SK-N-SH (cell line): Measurements from ENCODE around the gene LMF1. TPM values are rescaled to one million over a fixed set of nuclear protein-coding genes. Genes with fewer than 3 reads are reported as not detected.

ENCODE experiments used
- CTCF ChIA-PET: fragments of 300-600, 350-600 bp; formaldehyde crosslinking; extraction: SDS; loops from one replicate; lab custom pipeline; 2021; lab: Yijun Ruan, JAX
- POLR2A ChIA-PET: fragments of 350-600 bp; sonication (Branson Sonifier 250); formaldehyde crosslinking; extraction: SDS; loops from one replicate; lab custom pipeline; 2020; ENCODE audit warnings: antibody characterized with exemption, inconsistent platforms; lab: Yijun Ruan, JAX
- DNase-seq: peaks from one replicate; pipeline ENCODE4 v3.0.0; 2012
- H2AFZ ChIP-seq: fragments of 200-600 bp; sonication (generic); 2 replicates; pipeline ENCODE4 v1.8.1; 2016; ENCODE audit warnings: antibody characterized with exemption, mild to moderate bottlenecking, low read depth
- H3F3A ChIP-seq: fragments of 200-600 bp; sonication (generic); replicated peaks from 2 replicates; pipeline ENCODE3; 2016; ENCODE audit warnings: antibody characterized with exemption, mild to moderate bottlenecking; ENCODE audit not compliant: insufficient read depth
- H3K27ac ChIP-seq, 2 experiments: fragments of 200-500 bp in 1 of 2; fragments of 200-600 bp in 1 of 2; sonication (Bioruptor generic) in 1 of 2; sonication (generic), shearing (Covaris generic) in 1 of 2; 2 replicates each; pipeline versions ENCODE4 v1.5.1 to v1.6.1; 2014 to 2016; ENCODE audit warnings: low read depth in 2 of 2, inconsistent platforms in 1 of 2, low read length in 1 of 2, mild to moderate bottlenecking in 1 of 2, mixed read lengths in 1 of 2
- H3K27me3 ChIP-seq: fragments of 200-600 bp; sonication (generic), shearing (Covaris generic); 2 replicates; pipeline ENCODE4 v1.6.1; 2016; ENCODE audit warnings: mixed run types; ENCODE audit not compliant: insufficient read depth
- H3K36me3 ChIP-seq, 2 experiments: fragments of 200-500 bp in 1 of 2; fragments of 200-600 bp in 1 of 2; sonication (Bioruptor generic) in 1 of 2; sonication (generic) in 1 of 2; replicated peaks in 1 of 2; 2 replicates each; pipeline versions ENCODE3 to v1.5.1; 2014 to 2016; ENCODE audit warnings: low read length in 1 of 2, mild to moderate bottlenecking in 1 of 2; ENCODE audit not compliant: insufficient read depth in 2 of 2, control insufficient read depth in 1 of 2
- H3K4me1 ChIP-seq, 2 experiments: fragments of 200-500 bp in 1 of 2; fragments of 200-600 bp in 1 of 2; sonication (Bioruptor generic) in 1 of 2; sonication (generic), shearing (Covaris generic) in 1 of 2; 2 replicates each; pipeline versions ENCODE4 v1.5.1 to v1.6.1; 2014 to 2016; ENCODE audit warnings: low read depth in 1 of 2, low read length in 1 of 2, mixed run types in 1 of 2; ENCODE audit not compliant: insufficient read depth in 2 of 2, control insufficient read depth in 1 of 2
- H3K4me2 ChIP-seq: fragments of 200-600 bp; sonication (generic), shearing (Covaris generic); 2 replicates; pipeline ENCODE4 v1.6.1; 2017; ENCODE audit warnings: mixed run types
- H3K4me3 ChIP-seq, 2 experiments: fragments of 200-500 bp in 1 of 2; fragments of 200-600 bp in 1 of 2; sonication (Bioruptor generic) in 1 of 2; sonication (generic), shearing (Covaris generic) in 1 of 2; 2 replicates each; pipeline versions ENCODE4 v1.5.1 to v1.8.1; 2014 to 2016; ENCODE audit warnings: low read depth in 2 of 2, inconsistent platforms in 1 of 2, low read length in 1 of 2, mild to moderate bottlenecking in 1 of 2, mixed read lengths in 1 of 2, moderate library complexity in 1 of 2
- H3K79me2 ChIP-seq: fragments of 200-600 bp; sonication (generic); 2 replicates; pipeline ENCODE4 v1.8.1; 2017; ENCODE audit warnings: mild to moderate bottlenecking; ENCODE audit not compliant: insufficient read depth
- H3K9ac ChIP-seq: fragments of 200-600 bp; sonication (generic); 2 replicates; pipeline ENCODE4 v1.6.1; 2017; ENCODE audit warnings: mixed run types
- H3K9me2 ChIP-seq: fragments of 200-600 bp; sonication (generic); 2 replicates; pipeline ENCODE4 v1.6.1; 2017; ENCODE audit warnings: mixed run types
- H3K9me3 ChIP-seq: fragments of 200-600 bp; sonication (generic); 2 replicates; pipeline ENCODE4 v1.6.1; 2017; ENCODE audit warnings: mixed run types, mild to moderate bottlenecking, moderate library complexity
- H4K20me1 ChIP-seq: fragments of 200-600 bp; sonication (generic); 2 replicates; pipeline ENCODE4 v1.6.1; 2017; ENCODE audit warnings: mild to moderate bottlenecking, mixed run types; ENCODE audit not compliant: insufficient read depth
- CHD2 ChIP-seq: fragments of 150-350 bp; IDR thresholded peaks from 2 replicates; pipeline ENCODE4 v1.6.1; 2018; ENCODE audit warnings: low read length; ENCODE audit not compliant: partially characterized antibody
- ELF1 ChIP-seq: IDR thresholded peaks from 2 replicates; pipeline ENCODE4 v1.4.0; 2012
- EZH2phosphoT487 ChIP-seq: fragments of 200-600 bp; sonication (generic); IDR thresholded peaks from 2 replicates; pipeline ENCODE4 v1.6.1; 2017; ENCODE audit warnings: low read depth, mixed run types, mild to moderate bottlenecking, antibody characterized with exemption, moderate library complexity, borderline replicate concordance
- GABPA ChIP-seq: IDR thresholded peaks from 2 replicates; pipeline ENCODE4 v1.4.0; 2012; ENCODE audit warnings: low read depth, mild to moderate bottlenecking
- GATA2 ChIP-seq: sonication (generic); formaldehyde crosslinking; IDR thresholded peaks from 2 replicates; pipeline ENCODE4 v1.5.0; 2020; ENCODE audit warnings: mild to moderate bottlenecking, missing genetic modification reagents
- JUND ChIP-seq: IDR thresholded peaks from 2 replicates; pipeline ENCODE4 v1.4.0; 2012
- MXI1 ChIP-seq: IDR thresholded peaks from 2 replicates; pipeline ENCODE4 v1.6.1; 2012; ENCODE audit warnings: mild to moderate bottlenecking, low read depth, low read length, improper control_type of control experiment
- NFIC ChIP-seq: IDR thresholded peaks from 2 replicates; pipeline ENCODE4 v1.4.0; 2012; ENCODE audit warnings: borderline replicate concordance
- POLR2AphosphoS5 ChIP-seq: IDR thresholded peaks from 2 replicates; pipeline ENCODE4 v1.6.1; 2012; ENCODE audit warnings: low read depth, low read length
- RFX5 ChIP-seq: IDR thresholded peaks from 2 replicates; pipeline ENCODE4 v1.6.1; 2012; ENCODE audit warnings: mild to moderate bottlenecking, improper control_type of control experiment, low read length
- RXRA ChIP-seq: IDR thresholded peaks from 2 replicates; pipeline ENCODE4 v1.4.0; 2012; ENCODE audit warnings: low read depth, mild to moderate bottlenecking, borderline replicate concordance
- SIN3A ChIP-seq: IDR thresholded peaks from 2 replicates; pipeline ENCODE4 v1.6.1; 2012; ENCODE audit warnings: low read depth, mild to moderate bottlenecking, low read length, moderate library complexity, borderline replicate concordance
- TAF1 ChIP-seq: IDR thresholded peaks from 2 replicates; pipeline ENCODE4 v1.6.1; 2012; ENCODE audit warnings: low read depth, mild to moderate bottlenecking, low read length, moderate library complexity, borderline replicate concordance
- TEAD4 ChIP-seq: IDR thresholded peaks from 2 replicates; pipeline ENCODE4 v1.4.0; 2012; ENCODE audit warnings: mild to moderate bottlenecking, borderline replicate concordance; ENCODE audit not compliant: insufficient read depth
- WGBS: methylation state at CpG from one replicate; pipeline ENCODE4 v1.1.6; 2017; ENCODE audit warnings: low lambda C conversion rate; 5-methylcytosine and 5-hydroxymethylcytosine counted together
- polyA plus RNA-seq, 3 experiments: library from polyadenylated mRNA; depleted of rRNA; stranded (reverse); fragments of >200 nt; gene quantifications; 2 replicates each; pipeline ENCODE4 v1.2.3, GENCODE V29; 2012
- TF ChIP-seq, protein P1 (sequence below): IDR thresholded peaks from 2 replicates; pipeline ENCODE4; 2012
- TF ChIP-seq, protein P2 (sequence below): fragments of 150-350 bp; IDR thresholded peaks from 2 replicates; pipeline ENCODE4 v1.6.1; 2016; ENCODE audit warnings: mild to moderate bottlenecking, low read depth, low read length
- TF ChIP-seq, protein P3 (sequence below): IDR thresholded peaks from 2 replicates; pipeline ENCODE4 v1.4.0; 2012; ENCODE audit warnings: low read depth
- TF ChIP-seq, protein P4 (sequence below): fragments of 150-350 bp; IDR thresholded peaks from 2 replicates; pipeline ENCODE4 v1.6.1; 2017; ENCODE audit warnings: antibody characterized with exemption, low read length, low read depth, borderline replicate concordance
- TF ChIP-seq, protein P5 (sequence below): IDR thresholded peaks from 2 replicates; pipeline ENCODE4 v1.4.0; 2012; ENCODE audit warnings: low read depth, borderline replicate concordance

The LMF1 gene
- polyA plus RNA-seq, 1 of the 3 experiments (the other 2 are of a cell fraction): 5.7 TPM

DNA sequence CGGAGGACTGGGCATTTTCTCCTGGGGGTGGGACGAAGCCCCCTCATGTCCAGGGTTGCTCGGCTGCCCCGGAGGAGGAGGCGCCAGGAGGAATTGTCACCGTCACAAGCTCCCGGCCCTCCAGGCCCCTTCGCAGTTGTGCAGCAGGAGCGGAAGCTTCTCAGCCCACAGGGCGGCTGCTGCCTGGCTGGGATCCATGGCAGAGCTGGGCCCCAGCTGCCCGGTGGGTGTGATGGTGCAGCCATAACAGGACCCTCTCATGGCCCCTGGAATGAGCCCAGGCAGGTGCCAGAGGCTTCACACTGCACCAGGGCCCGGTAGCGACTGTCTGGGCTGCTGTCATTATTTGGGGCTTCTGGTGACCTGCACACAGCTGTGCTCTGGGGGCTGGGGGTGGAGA, 115.3 kb downstream of the LMF1 start:
- Histone ChIP-seq H3K4me3 (no peak overlapping the region), H3K9me2 (no peaks in the 10 kb centered on the region), H3K27me3 (peaks cover 10% of the 10 kb centered on the region; the same call in 1 of the 2 replicates), H3K27ac (no peak overlapping the region), H3K4me2 (no peak overlapping the region), H3K9ac (no peak overlapping the region), H3K4me1 (no peaks in the 10 kb centered on the region), H3K79me2 (no peaks in the 10 kb centered on the region), H3K9me3 (no peaks in the 10 kb centered on the region), H3F3A (no peaks in the 10 kb centered on the region), H2AFZ (no peak overlapping the region), H3K36me3 (no peaks in the 10 kb centered on the region), H4K20me1 (no peaks in the 10 kb centered on the region)
- no peak for DNase-seq
- 35% methylated on average over 4 of the region's 13 CpGs for WGBS
- POLR2A ChIA-PET: no interaction called here
- TF ChIP-seq EZH2phosphoT487 (no peak), GABPA (no peak), TAF1 (no peak), RFX5 (no peak), RXRA (no peak), MXI1 (no peak), JUND (no peak), GATA2 (CRISPR knock-in tag) (no peak)
- TF ChIP-seq, protein P1, sequence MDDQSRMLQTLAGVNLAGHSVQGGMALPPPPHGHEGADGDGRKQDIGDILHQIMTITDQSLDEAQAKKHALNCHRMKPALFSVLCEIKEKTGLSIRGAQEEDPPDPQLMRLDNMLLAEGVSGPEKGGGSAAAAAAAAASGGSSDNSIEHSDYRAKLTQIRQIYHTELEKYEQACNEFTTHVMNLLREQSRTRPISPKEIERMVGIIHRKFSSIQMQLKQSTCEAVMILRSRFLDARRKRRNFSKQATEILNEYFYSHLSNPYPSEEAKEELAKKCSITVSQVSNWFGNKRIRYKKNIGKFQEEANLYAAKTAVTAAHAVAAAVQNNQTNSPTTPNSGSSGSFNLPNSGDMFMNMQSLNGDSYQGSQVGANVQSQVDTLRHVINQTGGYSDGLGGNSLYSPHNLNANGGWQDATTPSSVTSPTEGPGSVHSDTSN: no peak
- TF ChIP-seq, protein P2, sequence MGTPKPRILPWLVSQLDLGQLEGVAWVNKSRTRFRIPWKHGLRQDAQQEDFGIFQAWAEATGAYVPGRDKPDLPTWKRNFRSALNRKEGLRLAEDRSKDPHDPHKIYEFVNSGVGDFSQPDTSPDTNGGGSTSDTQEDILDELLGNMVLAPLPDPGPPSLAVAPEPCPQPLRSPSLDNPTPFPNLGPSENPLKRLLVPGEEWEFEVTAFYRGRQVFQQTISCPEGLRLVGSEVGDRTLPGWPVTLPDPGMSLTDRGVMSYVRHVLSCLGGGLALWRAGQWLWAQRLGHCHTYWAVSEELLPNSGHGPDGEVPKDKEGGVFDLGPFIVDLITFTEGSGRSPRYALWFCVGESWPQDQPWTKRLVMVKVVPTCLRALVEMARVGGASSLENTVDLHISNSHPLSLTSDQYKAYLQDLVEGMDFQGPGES: no peak
- CTCF ChIA-PET: no interaction called here

DNA sequence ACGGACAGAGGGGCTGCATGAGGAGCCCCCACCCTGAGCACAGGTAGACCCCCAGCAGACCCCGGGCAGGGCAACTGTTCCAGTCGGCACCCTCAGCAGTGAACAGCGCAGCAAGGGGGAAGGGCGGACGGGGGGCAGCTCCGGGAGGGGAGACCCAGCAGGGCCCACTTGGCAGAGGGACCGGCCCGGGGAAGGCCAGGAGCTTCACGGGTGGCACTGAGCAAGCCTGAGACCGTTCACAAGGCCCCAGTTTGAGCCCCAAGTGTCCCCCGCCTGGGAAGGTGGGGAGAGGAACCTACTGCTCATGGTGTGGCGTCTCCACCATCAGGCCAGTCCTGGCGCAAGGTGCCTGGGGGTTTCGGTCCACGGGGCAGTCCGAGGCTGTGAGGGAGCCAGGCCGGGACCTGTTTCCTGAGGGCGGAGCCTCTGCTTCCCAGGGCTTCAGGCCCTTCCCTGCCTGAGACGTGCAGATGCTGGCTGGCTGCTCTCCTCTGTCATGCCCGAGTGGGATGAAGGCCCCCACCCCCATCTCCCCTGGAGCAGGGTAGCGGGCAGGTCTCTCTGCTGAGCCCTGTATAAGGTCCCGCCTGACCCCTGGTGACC, 115.9 kb downstream of the LMF1 start:
- no peak overlapping the region for H3K9ac ChIP-seq
- no peaks in the 10 kb centered on the region for H3K9me3 ChIP-seq
- no peaks in the 10 kb centered on the region for H4K20me1 ChIP-seq
- H3K4me1 ChIP-seq: no peaks in the 10 kb centered on the region
- H3K79me2 ChIP-seq: no peaks in the 10 kb centered on the region
- H3K4me3 ChIP-seq: no peak overlapping the region
- no peaks in the 10 kb centered on the region for H3K9me2 ChIP-seq
- H3K27me3 ChIP-seq: peaks cover 10% of the 10 kb centered on the region; the same call in 1 of the 2 replicates
- no peak for DNase-seq
- no peak overlapping the region for H3K27ac ChIP-seq
- no peaks in the 10 kb centered on the region for H3K36me3 ChIP-seq
- no peak overlapping the region for H2AFZ ChIP-seq
- ChIA-PET CTCF (no interaction called here), POLR2A (no interaction called here)
- H3K4me2 ChIP-seq: no peak overlapping the region
- H3F3A ChIP-seq: no peaks in the 10 kb centered on the region
- 66% methylated on average over 3 of the region's 23 CpGs for WGBS
- no peak for TF ChIP-seq POLR2AphosphoS5
- TF ChIP-seq, protein P3, sequence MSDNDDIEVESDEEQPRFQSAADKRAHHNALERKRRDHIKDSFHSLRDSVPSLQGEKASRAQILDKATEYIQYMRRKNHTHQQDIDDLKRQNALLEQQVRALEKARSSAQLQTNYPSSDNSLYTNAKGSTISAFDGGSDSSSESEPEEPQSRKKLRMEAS: no peak
- TF ChIP-seq MXI1: no peak
- no peak for TF ChIP-seq JUND
- TF ChIP-seq TEAD4: no peak
- TF ChIP-seq ELF1: no peak
- TF ChIP-seq, protein P1: no peak
- TF ChIP-seq SIN3A: no peak
- TF ChIP-seq NFIC: no peak
- no peak for TF ChIP-seq CHD2
- TF ChIP-seq, protein P4, sequence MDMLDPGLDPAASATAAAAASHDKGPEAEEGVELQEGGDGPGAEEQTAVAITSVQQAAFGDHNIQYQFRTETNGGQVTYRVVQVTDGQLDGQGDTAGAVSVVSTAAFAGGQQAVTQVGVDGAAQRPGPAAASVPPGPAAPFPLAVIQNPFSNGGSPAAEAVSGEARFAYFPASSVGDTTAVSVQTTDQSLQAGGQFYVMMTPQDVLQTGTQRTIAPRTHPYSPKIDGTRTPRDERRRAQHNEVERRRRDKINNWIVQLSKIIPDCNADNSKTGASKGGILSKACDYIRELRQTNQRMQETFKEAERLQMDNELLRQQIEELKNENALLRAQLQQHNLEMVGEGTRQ: no peak
- TF ChIP-seq, protein P5, sequence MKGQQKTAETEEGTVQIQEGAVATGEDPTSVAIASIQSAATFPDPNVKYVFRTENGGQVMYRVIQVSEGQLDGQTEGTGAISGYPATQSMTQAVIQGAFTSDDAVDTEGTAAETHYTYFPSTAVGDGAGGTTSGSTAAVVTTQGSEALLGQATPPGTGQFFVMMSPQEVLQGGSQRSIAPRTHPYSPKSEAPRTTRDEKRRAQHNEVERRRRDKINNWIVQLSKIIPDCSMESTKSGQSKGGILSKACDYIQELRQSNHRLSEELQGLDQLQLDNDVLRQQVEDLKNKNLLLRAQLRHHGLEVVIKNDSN: no peak
